LHCN-M2 (cell line): Measurements from ENCODE around the gene PI16. TPM values are rescaled to one million over a fixed set of nuclear protein-coding genes. Genes with fewer than 3 reads are reported as not detected.
A peak's percentile ranks its signal among the peaks of the same experiment; 100 is the strongest.

Source experiments
- DNase-seq: peaks from one replicate; pipeline ENCODE4 v3.0.0-alpha.2; 2012; ENCODE audit warnings: low read depth
- total RNA-seq: library from RNA; depleted of rRNA; stranded (reverse); fragments of >200 nt; gene quantifications from 2 replicates; pipeline ENCODE4 v1.2.3, GENCODE V29; 2014

Gene PI16
- total RNA-seq, 1 experiment from 2014 or later, result not detected

DNA sequence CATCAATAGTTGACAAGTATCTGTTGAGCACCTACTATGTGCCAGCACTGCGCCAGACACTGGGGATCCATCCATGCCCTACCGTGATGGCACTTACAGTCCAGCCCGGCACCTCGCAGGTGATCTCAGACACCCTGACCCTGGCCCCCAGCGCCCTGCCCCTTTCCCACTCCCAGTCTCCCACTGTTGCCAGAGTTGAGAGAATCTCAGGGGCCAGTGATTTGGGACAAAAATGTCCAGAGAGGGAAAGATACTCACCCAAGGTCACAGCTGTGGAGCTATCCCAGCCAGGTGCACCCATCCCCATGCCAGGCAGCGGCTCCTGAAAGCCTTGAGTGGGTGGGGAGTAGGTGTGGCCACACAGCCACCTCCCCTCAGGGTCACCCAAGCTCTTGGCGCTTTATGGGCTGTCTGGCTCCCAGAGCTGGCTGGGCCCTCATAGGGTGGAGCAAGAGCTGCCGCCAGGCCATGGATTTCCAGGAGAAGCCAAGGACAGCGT lies 3.3 kb downstream of the PI16 start:
- DNase-seq, result no peak

DNA sequence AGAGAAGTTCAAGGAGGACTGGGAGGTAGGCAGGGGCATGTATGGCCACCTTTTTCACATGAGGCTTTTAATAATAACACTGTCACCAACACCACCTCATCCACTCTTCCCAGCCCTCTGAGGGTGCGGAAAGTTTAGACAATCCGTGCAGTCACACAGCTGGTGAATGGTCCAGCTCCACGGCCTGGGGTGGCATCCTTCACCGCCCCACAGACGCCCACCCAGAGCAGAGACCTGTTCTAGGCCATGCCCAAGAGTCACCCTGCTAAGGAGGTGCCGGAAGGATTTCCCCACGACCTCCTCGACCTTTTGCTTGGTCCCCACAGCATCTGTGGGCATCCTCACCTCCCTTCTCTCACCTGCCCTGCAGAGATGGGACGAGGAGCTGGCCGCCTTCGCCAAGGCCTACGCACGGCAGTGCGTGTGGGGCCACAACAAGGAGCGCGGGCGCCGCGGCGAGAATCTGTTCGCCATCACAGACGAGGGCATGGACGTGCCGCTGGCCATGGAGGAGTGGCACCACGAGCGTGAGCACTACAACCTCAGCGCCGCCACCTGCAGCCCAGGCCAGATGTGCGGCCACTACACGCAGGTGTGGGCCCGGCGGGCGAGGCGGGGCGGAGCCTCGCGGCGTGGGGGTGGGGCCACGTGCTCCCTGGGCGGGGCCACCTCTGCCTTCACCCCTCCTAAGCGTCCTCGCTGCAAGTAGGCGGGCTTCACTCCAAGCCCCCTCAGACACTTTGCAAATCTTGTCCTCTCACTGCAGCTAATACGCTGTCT lies 4.4 kb downstream of the PI16 start:
- no peak for DNase-seq

DNA sequence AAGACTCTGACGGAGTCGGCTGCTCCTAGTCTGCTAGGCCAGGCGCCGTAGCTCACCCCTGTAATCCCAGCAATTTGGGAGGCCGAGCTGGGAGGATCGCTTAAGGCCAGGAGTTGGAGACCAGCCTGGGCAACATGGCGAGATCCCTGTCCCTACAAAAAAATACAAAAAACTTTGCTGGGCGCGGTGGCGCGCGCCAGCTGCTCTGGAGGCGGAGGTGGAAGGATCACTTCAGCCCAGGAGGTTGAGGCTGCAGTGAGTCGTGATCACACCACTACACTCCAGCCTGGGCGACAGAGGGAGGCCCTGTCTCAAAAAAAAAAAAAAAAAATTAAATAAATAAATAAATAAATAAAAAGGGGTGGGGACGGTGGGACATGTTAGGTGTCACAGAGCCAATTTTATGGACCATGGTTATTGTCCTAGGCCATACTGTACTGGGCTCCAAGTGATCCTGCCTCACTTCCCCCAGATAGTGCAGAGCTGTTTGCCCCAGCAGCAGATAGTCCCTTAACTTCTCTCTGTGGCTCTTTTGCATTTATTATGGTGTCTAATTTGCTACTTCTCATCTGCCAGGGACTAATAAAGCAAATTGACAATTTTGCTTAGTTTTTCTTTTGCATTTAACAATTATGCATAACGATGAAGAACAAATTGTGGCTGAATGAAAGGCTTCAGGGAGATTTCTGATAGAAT lies 5.2 kb downstream of the PI16 start:
- no peak for DNase-seq

DNA sequence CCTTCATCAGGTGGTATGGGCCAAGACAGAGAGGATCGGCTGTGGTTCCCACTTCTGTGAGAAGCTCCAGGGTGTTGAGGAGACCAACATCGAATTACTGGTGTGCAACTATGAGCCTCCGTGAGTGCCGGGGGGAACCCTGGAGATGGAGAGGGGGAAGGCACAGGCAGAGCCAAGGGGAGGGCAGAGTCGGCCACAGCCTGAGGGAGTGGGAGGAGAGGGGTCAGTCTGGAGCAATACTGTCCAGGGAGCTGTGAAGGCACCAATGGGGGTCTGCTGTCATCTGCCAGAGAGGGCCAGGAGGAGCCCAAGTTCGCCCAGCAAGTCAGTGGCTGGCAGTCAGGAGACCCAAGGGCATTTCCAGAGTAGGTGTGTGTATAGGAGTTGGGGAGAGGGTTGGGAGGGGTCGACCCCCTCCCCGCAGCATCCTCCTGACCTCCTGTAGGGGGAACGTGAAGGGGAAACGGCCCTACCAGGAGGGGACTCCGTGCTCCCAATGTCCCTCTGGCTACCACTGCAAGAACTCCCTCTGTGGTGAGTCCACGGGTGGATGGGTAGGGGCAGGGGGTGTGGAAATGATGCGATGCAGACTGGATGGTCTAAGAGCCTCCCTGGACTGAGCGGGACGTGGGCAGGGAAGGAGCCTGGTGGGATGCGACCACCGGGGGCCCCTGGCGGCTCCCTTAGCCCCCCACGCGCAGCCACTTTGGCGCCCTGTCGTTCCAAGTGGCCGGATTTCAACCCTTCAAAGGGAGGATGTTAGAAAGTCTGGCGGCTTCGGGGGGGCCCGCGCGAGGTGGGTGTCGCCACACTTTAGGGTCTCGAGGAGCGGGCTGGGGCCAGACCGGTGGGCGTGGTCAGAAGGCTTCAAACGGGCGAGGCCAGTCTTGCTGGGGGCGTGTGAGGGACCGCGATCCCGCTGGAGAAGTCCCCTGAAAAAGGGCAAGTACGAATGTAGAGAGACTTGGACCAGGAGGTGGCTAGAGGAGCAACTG lies 7.2 kb downstream of the PI16 start:
- DNase-seq, result no peak

DNA sequence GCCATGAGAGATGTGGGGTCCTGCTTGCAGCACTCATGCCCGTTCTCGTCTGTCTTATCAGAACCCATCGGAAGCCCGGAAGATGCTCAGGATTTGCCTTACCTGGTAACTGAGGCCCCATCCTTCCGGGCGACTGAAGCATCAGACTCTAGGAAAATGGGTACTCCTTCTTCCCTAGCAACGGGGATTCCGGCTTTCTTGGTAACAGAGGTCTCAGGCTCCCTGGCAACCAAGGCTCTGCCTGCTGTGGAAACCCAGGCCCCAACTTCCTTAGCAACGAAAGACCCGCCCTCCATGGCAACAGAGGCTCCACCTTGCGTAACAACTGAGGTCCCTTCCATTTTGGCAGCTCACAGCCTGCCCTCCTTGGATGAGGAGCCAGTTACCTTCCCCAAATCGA lies 8.3 kb downstream of the PI16 start:
- peak; percentile 40 for DNase-seq

DNA sequence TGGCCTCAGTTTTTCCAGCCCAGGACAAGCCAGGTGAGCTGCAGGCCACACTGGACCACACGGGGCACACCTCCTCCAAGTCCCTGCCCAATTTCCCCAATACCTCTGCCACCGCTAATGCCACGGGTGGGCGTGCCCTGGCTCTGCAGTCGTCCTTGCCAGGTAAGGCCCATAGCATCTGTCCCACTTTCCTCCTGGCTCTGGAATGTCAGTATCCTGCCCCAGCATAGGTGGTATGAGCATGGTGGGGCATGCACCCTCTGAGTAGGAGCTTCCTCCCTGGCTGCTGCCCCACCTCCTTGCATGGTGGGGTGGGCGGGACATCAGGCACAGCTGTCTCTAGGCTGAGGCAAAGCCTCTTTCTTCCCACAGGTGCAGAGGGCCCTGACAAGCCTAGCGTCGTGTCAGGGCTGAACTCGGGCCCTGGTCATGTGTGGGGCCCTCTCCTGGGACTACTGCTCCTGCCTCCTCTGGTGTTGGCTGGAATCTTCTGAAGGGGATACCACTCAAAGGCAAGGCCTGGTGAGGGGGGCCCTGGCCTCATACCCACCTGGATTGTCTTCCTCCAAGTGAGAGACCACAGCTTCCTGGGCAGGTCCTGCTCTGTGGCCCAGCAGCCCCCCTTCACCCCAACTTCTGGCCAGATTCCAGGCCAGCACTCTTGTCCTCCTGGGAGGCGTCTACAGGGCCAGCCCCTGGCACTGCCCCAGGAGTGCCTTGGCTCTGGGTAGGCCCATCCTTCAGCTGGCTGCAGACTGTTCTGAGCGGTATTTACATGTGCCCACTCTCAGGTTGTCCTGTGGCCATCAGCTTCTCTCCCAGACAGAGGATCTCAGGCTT lies 9.1 kb downstream of the PI16 start:
- no peak for DNase-seq

DNA sequence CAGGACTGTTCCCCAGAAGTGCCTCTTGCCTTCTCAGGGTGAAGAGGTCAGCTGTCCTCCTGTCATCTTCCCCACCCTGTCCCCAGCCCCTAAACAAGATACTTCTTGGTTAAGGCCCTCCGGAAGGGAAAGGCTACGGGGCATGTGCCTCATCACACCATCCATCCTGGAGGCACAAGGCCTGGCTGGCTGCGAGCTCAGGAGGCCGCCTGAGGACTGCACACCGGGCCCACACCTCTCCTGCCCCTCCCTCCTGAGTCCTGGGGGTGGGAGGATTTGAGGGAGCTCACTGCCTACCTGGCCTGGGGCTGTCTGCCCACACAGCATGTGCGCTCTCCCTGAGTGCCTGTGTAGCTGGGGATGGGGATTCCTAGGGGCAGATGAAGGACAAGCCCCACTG lies 9.8 kb downstream of the PI16 start:
- DNase-seq, result no peak

DNA sequence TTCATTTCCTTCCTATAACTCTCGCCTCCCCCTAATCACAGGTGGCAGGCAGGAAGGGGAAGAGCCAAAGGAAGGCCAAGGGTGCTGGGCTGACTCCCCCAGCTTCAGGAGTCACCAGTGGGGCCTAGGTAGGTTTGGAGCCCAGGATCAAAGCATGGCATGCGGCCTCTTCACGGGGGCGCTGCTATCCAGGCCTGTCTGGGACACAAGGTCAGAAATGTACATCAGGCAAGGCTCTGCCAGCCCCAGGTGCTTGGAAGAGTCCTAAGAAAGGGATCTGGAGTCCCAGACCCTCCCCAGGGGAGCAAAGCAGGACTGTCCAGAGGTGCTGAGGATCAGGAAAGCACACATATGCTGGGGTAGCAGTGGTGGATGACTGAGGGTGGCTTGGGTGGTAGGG lies 10.4 kb downstream of the PI16 start:
- no peak for DNase-seq

DNA sequence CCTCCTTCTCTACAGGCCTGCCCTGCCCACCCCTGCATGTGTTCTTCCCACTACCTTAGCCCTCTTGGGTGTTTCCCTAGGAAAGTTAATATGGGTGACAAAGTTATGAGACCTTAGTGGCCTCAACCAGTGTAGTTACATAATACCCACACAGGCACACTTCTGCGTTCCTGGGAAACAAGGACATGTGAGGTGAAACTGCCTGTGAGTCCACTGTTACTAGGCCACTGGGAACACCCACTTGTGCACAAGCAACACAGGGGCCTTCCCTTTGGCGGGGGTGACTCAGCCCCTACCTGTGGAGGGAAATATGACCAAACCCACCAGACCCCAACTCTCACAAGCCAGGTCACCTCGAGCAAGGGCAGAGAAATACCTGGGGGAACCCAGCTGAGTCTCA lies 12.8 kb downstream of the PI16 start:
- DNase-seq, result no peak

DNA sequence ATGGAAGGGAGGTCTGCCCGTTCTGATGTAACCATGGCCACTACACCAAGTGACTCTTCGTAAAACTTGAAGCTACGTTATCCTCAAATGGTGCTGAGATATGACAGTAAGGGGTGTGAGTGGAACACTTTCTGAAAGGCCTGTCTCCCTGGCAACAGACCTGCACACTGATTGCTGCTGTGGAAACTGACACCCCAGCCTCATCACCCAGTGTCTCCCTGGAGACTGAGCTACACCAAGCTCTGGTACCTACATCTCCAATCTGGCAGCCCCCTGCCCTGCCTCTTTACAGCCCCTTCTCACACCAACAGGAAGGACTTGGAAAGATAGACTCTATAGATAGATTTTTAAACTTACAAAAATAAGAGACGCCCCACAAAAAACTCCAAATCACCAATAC lies 13.2 kb downstream of the PI16 start:
- no peak for DNase-seq

DNA sequence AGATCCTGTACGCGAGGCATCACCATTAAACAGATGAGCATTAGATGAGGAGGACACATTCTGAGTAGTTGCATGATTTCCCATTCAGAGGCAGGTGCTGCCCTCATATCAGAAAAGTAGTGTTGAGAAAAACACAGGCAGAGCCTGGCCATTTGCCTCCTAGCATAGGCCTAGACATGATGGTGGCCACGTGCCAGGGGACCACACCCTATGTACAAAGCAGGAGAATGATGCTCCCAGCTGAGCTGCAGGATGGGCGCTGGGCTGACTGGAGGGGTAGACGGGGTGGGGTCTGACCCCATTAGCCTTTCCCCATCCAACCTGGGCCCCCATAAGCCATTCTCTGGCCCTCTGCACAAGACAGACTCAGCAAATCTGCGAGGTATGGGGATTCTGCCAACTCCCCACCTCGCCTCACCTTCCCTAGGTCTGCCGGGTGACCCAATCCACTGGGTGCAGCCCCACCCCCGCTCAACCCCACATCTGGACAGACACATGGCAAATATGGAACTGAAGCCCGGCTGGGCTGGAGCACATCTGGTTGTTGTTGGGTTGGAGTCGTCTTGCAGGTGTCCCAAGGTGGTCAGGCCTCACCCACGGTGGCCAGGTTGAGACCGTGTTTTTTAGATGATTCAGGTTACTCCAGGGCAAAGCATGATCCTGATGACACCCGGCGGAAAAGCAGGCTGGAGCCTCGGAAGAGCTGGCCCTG lies 13.9 kb downstream of the PI16 start:
- DNase-seq, result no peak

DNA sequence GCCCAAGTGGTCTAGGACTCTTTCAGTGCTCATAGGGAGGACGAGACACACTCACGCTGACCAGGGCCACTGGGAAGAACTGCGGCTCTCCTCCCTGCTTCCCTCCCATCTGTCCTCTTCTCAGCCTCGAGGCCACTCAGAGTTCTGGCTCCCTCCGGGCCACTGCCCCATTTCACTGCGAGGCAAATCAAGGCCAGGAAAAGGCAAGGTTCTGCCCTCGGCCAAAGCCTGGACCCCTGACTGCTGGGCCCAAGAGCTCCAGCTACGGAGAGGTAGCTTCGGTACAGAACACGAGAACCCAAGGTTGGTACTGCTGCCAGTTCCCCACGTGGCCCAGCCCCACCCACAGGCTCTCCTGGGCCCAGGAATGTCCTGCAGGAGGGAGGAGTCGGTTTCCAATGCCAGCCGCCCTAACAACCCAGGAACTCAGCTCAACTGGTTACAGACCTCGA lies 14.7 kb downstream of the PI16 start:
- DNase-seq, result no peak

DNA sequence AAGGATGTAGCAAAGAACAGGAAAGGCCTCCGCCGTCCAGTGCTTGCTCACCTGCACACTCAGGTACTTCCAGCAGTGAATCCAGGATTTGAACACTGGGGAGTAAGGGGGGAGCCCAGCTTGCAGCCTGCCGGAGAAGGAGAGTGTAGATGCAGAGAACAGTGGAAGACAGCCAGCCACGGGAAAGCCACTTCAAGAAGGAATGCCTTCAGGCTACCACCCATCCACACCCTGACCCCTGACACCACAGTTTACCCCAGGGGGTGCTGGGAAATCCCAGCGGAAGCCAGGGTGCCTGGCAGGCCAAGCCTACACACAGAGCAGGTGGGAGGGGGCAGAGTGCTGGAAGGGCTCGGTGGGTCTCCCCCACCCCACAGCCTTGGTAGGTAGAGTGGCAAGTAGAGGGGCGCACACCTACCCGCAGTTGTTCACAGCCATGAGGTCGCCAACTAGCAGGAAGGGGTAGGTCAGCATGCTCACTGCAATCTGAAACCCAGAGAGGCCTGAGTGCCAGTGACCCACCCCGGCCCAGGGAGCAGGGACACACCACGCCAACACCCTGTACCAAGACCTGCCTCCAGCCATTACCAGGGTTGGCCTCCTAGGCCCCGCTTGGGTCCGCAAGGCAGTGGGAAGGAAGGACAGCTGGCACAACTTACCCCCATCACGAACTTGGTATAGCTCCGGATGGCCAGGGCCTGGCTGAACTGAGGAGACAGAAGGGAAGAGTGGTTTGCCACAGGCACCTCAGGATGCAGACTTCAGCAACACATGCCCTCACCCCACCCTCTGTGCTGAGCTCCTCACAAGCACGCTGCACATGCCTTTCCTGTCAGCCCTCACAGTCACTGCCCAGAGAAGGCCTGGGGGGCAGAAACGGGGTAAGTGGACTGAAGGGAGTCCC lies 15.7 kb downstream of the PI16 start:
- DNase-seq, result no peak

DNA sequence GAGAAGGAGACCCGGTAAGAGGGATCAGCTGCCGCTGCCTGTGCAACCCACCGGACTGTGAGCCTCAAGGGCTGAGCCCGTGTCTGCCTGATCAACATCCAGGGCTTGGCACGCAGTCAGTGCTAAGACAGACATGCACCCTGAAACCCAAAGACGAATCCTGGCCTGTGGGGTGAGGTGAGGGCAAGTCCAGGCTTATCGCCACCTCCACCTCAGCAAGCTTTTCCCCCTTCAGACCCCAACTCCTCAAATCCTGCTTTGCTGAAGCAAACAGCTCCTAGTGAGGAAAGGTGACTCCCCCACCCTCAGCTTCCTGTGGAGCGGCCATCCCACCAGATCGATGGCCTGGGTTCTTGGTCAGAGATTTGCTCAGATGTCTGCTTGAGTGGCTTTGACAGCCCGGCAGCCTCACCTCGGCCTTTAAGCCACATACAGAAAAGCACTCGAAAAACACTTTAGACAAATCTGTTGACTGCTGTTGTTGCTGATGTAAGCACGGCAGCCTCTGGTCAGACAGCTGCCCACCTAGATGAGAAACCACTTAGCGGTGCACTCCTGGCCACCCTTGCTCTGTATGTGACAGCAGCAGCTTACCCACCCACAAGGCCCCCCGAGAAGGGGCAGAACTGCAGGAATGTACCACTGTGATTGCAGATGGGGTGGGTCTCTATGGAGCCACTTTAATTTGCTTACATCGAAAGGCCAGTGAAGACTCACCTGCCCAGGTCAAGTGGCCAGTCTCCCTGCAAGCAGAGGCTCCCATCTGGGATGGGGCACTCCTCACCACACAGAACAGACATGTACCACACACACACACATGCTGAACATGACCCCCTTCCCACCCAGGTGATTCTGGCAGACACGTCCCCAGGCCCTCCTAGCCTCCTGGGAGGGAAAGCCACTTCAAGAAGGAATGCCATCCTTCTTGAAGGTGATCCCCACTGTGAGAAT lies 16.6 kb downstream of the PI16 start:
- no peak for DNase-seq

DNA sequence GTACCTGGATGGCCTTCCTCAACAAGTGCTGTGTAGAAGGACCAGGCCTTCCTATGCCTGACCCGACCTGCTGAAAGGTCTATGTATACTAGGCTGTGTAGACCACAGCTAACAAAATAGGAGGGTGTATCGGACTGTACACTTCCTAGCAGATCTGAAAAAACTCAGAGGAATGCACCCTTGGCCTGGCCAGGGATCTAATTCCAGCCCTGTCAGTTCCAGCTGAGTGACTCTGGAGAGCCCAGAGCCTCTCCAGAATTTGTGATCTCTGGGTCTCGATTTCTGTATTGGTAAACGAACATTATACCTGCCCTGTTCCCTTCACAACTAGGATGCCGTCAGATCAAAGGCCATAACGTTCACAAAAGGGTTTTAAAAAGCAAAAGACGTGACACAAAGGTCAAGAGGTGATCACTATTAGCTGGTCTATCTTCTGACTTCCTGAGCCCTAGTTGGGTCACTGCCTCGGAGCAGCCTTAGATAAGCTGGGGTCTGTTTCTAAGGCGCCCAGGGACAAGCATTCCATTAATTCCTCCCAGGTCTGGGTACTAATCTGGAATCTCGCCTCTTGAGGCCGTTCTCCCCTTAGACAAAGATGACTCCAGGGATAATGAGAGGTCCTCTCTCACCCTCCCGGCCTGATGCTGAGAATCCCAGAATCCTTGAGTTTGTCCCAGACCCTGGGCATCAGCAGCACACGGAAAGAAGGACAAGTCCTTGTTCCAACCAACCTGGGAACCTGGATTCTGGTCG lies 17.6 kb downstream of the PI16 start:
- no peak for DNase-seq

DNA sequence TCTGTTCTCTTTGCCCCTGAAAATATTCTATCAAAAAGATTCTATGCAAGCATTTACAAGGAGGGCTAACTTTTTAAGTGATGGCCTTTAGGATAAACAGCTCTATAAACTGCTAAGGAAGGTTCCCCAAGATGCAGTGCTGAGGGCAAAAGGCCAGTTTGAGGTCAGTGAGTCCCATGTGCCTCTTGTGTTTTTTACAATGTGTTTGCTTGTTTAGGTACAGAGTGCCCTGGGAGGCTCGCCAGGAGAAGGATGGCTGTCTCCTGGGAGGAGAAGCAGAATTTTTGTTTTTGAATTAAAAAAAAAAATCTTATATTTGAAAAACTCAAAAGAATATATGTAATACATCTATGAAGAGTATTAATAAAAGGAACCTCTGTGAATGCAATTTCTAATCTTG lies 18.7 kb downstream of the PI16 start:
- no peak for DNase-seq

DNA sequence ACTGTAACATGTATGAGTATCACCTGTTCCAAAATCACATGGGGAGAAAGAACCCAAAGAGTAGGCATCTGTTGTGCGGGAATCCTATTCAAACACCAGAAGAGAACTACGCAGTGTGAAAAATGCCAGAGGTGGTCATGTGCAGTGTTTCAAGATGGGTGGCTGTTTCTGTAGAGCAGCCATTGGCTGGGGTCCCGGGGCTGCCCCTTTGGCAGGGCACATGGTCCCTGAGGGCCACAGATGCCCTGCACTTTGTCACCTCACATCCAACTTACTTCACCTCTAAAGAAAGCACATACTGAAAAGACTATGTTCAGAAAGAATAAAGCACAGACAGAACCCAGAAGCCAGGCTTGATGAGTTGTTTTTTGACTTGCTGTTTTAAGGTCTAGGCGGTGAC lies 19.1 kb downstream of the PI16 start:
- no peak for DNase-seq
